HS-5 (cell line): ENCODE data around the gene SETDB1.

Source experiments
- DNase-seq: peaks from one replicate; pipeline ENCODE4 v3.0.0-alpha.2; 2012; ENCODE audit warnings: low read depth

The SETDB1 gene

DNA sequence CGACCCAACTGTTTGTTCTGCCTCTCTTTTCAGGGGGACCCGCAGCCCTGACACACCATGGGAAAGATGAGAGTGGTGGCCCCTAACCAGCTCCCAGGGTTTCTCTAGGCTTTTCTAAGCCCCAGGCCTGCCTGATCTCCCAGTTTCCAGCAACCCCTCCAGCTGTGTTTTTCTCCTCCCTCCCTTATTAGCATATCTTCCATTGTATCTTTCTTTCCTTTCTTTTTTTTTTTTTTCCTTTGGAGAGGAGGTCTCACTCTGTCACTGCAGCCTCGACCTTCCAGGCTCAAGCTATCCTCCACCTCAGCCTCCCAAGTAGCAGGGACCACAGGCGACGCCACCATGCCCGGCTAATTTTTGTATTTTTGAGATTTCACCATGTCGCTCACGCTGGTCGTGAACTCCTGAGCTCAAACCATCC lies 50.2 kb downstream of the SETDB1 start:
- no peak for DNase-seq

- no peak for DNase-seq
Observed at GRCh38 chr1:150976879-150977694, 50.9 kb downstream of the SETDB1 start.

- peak; percentile 78 for DNase-seq
Observed at GRCh38 chr1:150979092-150980056, 53.2 kb downstream of the SETDB1 start.

GRCh38 chr1:150981177-150981804 lies 55.1 kb downstream of the SETDB1 start:
- no peak for DNase-seq

GRCh38 chr1:150981805-150982712 lies 55.9 kb downstream of the SETDB1 start, which contains the start of gene ANXA9:
Gene ANXA9 (plus strand): TSS chr1:150982292. CDS start chr1:150983106, 814 bp downstream.
- no peak for DNase-seq

- DNase-seq: no peak
Observed at GRCh38 chr1:150985179-150985825, 59.1 kb downstream of the SETDB1 start.

GRCh38 chr1:150987924-150988323 lies 61.8 kb downstream of the SETDB1 start:
- DNase-seq: no peak

DNA sequence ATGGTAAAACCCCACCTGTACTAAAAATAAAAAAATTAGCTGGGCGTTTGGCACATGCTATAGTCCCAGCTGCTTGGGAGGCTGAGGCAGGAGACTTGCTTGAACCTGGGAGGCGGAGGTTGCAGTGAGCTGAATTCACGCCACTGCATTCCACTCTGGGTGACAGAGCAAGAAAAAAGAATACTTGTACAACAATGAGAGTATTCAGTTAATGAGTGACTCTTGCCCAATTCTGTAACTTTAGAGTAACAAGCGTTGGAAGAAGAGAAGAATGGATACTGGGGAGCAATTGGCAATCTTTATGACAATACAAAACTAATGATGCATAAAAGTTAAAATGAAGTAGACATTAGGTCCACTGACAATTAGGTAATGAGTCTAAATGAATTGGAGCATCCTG lies 66.5 kb downstream of the SETDB1 start:
- no peak for DNase-seq

DNA sequence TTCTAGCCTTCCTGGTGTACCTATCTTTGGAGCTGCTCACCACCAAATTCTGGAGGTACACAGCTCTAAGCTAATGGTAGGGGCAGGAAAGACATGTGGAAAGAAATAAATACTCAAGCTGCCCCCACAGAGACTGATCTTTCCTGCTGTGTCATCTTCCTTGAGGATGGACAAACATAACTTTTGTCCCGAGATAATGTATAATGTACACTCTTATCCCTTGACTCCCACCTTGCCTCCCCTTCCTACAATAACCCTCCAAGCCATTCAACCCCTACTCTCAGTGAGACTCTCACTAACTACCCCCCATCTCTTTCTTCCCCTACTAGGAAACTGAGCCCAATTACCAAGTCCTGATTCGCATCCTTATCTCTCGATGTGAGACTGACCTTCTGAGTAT lies 68.1 kb downstream of the SETDB1 start:
- no peak for DNase-seq

- no peak for DNase-seq
Observed at GRCh38 chr1:150995460-150995859, 69.3 kb downstream of the SETDB1 start.

- no peak for DNase-seq
Observed at GRCh38 chr1:150995896-150996295, 69.7 kb downstream of the SETDB1 start.

GRCh38 chr1:150997126-150997872 lies 71.1 kb downstream of the SETDB1 start:
- no peak for DNase-seq

DNA sequence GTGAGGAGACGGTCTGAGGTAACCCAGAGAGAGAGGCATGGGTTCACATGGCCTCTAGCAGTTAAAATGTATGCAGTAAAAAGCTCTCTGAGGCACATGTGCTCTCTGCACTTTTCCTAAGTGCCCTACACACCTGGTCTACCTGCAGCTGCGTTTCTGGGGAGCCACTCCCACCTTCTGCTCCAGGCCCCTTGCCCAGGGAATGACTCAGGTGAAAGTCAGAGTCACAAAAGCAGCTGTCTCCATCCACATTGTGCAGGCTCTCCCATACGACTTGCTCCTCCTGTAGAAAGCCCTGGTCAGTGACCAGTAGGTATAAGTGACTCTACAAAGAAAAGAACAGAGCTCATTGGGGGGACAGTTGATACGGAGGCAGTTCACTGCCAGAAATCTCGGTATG lies 71.8 kb downstream of the SETDB1 start:
- no peak for DNase-seq

GRCh38 chr1:150999051-150999674 lies 73.0 kb downstream of the SETDB1 start:
- no peak for DNase-seq

- DNase-seq: no peak
Observed at GRCh38 chr1:150999926-151000325, 73.8 kb downstream of the SETDB1 start.

GRCh38 chr1:151000408-151000807 lies 74.2 kb downstream of the SETDB1 start:
- DNase-seq: no peak

DNA sequence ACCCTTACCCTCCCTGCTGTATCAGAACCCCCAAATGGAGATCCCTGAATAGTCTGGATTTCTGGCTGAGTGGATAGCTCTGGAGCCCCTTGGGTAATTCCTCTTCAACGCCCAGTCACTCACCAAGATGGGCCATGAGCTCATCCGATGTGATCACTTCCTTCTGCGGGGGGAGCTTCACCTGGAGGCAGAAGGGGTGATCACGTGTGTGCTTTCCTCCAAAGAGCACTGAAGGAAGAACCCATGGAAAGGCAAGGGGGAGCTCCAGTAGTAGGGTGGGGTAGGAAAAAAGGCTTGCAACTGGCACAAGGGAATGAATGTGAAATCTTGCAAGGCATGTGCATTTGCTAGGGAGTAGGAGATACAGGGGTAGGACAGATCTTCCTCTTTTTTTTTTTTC lies 75.4 kb downstream of the SETDB1 start:
- no peak for DNase-seq

DNA sequence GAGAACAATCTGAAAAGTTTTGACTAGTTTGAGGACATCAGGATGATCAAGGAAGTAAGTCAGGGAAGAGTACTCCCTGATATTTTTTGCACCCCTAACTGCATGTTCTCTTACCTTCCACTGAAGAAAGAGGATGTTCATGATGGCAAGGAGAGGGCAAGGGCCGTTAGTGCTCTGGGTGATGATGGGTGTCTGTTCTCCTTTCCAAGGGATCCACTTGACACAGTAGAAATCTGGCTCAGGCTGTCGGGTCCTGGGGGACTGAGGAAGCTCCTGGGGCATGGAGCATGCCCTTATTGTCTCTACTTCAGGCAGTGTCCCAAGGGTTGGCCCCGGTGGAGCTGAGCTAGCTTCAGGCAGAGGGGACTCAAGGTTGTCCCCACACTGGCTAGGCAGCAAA lies 75.9 kb downstream of the SETDB1 start:
- no peak for DNase-seq

GRCh38 chr1:151002611-151003010 lies 76.4 kb downstream of the SETDB1 start:
- no peak for DNase-seq

GRCh38 chr1:151003180-151003579 lies 77.0 kb downstream of the SETDB1 start:
- no peak for DNase-seq
